NCI-H128 (cell line): ENCODE data around the gene GAS2.
A peak's percentile ranks its signal among the peaks of the same experiment; 100 is the strongest.
"Not testable (repeated sequence)": the region's sequence is repeated elsewhere in the genome, so short reads cannot be mapped to it uniquely, and the experiment has no call there.

ENCODE experiments used
- DNase-seq: peaks from one replicate; lab custom pipeline; 2025; ENCODE audit not compliant: unreplicated experiment; lab: John Stamatoyannopoulos, UW

GAS2 gene

GRCh38 chr11:22666325-22666687 lies at the start of gene GAS2:
TSS of gene GAS2 (plus strand) at chr11:22666611. CDS start at chr11:22674870, 8,259 bp downstream.
- DNase-seq, result peak; percentile 29

GRCh38 chr11:22617868-22618267 lies 48.5 kb upstream of the GAS2 start:
- no peak for DNase-seq

DNA sequence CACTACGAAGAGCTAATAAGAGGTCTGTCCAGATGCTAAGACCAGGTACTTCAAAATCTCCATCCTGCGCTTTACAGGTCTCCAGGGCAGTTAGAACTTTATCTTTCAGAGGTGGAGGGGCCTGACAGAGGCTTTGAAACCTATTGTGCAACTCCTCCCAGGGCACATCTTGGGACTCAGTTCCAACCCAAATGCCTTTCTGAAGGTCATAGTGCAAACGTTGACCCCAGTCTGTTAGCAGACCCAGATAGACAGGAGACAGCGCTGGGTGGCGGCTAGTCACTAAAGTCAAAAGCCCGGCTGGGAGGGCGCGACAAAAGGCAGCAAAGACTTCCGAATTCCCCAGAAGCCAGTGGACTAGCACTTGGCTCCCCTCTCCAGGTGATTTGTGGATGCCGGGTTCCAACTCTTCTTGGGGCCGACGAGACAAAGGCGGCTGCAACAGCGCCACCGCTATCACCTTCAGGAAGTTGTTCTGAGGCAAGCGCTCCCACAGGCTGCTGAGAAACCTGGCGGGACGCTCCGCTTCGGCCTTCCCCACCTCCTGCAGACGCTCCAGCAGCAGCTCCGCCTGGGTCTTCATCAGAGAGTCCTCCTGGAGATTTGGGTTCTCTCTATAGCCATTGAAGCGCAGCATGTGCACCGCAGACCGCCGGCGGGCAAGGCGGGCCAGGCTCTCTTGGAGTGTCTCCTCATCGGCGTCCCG lies 41.5 kb upstream of the GAS2 start:
- peak; percentile 66 for DNase-seq

GRCh38 chr11:22625448-22626287 lies 40.7 kb upstream of the GAS2 start, which contains the start of gene FANCF:
TSS of gene FANCF (minus strand) at chr11:22625823. CDS start at chr11:22625810, 13 bp downstream.
- DNase-seq, result peak; percentile 96

- DNase-seq, result no peak
Measured at GRCh38 chr11:22626573-22627239, 39.7 kb upstream of the GAS2 start.

GRCh38 chr11:22627421-22627820 lies 39.0 kb upstream of the GAS2 start:
- DNase-seq, result no peak

GRCh38 chr11:22633354-22633902 lies 33.0 kb upstream of the GAS2 start:
- DNase-seq, result no peak

GRCh38 chr11:22634897-22635629 lies 31.3 kb upstream of the GAS2 start:
- no peak for DNase-seq

- DNase-seq, result no peak
Measured at GRCh38 chr11:22635689-22636088, 30.7 kb upstream of the GAS2 start.

DNA sequence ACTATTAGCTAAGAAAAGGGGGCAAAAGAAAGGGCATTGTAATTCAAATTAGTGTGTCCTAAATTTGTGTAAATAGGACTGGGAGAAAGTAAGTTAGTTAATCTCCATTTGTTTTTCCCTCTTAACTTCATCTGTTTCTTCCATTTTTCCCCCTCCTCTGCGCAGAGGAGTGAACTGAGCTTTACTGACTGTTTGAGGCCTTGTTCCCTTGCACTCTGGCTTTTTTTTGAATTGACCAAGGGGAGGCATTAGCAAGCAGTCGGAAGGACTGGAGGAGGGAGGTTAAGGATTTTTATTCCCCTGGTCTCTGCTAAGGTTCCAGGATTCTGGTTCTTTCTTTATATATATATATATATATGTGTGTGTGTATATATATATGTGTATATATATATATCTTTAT lies 25.5 kb upstream of the GAS2 start:
- no peak for DNase-seq

DNA sequence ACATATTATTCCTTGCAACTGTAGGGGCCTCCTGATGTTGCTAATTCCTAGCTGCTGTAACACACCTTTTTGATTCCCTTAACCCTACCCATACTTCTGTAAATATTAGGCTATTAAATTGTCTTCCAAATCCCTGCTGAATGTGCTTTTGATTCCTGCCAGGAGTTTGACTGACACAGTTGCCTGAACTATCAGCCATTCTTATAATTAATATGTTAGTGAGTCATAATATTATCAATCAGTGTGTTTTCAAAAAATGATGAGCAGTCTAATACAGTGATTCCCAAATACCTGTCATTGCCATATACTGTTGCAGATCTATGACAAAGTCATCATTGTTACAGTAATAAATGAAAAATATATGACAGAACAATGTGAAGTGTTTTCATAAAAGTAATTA lies 24.9 kb upstream of the GAS2 start:
- DNase-seq, result no peak

- DNase-seq, result not testable (repeated sequence)
Measured at GRCh38 chr11:22652346-22652745, 14.1 kb upstream of the GAS2 start.

DNA sequence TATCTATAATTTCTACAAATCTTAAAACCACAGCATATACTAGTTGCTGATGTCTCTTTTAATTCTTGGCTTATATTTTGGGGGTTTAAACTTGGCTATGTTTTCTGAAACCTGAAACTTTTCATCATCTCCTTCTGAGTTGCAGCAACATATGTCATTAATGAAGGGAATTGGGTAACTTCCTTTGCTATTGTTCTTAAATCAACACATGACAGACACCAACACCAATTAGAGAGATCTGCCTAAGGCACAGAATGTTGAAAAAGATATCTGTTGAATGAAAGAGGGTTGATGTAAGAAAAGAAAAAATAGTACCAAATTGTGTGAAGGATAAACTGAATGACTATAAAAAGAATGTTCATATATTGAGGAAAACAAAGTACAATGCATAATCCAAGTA lies 10.3 kb upstream of the GAS2 start:
- no peak for DNase-seq

GRCh38 chr11:22657101-22657694 lies 9.2 kb upstream of the GAS2 start:
- DNase-seq, result no peak

DNA sequence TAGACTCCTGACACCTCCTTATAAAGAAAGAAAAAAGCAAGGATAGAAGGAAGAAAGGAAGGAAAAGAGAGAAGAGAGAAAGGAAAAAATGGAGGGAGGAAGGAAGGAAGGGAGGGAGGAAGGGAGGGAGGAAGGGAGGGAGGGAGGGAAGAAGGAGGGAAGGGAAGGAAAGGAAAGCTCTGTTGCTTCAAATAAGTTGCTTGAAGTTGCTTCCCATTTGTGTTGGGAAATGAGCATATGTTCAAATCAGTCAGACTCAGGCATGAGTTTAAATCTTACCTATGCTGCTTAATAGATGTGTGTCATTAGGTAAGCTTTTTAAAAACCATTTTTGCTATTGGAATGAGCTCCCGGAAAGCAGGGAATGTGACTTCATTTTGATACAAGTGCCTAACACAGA lies 6.6 kb upstream of the GAS2 start:
- DNase-seq, result no peak

- DNase-seq, result no peak
Measured at GRCh38 chr11:22666688-22667439, 453 bp downstream of the GAS2 start.

DNA sequence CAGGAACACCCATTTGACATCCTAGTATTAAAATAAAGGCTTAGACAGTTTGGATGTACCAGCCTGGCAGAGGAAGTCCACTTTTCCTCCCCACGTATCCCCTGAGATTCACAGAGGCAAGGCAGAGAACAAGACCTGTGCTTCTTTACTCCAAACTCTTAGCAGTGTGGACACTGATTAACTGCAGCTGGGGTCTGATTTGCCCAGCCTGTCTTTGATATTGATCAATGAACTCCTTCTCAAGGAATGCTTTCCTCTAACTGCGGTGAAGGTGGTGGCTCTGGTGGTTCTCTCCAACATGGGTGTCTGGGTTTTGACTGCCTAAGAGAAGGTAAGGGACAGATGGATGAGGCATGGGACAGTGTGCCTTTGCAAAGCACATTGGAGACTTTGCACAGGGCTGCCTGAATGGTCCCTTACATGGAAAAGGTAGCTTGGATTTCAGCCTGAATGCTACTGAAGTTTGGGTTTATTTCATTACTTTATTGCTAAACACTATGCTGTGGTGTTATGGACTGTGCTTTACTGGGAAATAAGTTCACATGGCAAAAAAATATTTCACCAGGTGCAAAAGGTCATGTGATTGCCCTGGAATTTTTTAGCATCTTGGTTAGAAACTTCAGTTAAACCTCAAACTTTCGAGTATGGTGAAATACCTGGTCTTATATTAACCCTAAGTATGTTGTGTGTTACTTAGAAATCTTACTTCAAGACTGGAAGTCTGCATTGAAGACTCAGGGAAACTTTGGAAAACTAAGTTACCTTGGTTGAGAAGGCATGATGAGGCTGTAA lies 1.8 kb downstream of the GAS2 start:
- no peak for DNase-seq

DNA sequence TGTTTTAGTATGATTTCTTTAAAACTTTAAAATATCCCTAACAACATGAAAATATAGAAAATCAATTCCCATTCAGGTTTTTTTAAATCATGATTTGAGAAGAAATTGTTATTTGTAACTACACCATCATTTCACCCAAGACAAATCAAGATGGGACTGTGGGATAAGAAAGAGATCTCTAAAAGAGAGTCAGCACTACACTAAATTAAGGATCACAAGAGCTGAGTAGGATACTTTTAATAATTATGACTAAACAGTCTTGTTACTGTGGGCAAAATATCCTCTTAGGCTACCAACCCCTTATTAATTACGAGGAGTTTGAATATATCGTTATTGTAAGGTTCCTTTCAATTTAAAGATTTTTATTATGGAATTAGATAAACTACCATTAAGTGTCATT lies 3.0 kb downstream of the GAS2 start:
- no peak for DNase-seq

- DNase-seq, result no peak
Measured at GRCh38 chr11:22670830-22671229, 4.4 kb downstream of the GAS2 start.
